Esophagus muscularis mucosa (tissue), 4 donors: ENCODE data around the gene BZW2. TPM values are rescaled to one million over a fixed set of nuclear protein-coding genes. Genes with fewer than 3 reads are reported as not detected.

Source experiments
- DNase-seq: peaks from one replicate; pipeline ENCODE4 v3.0.0-alpha.2; 2017; ENCODE audit errors: extremely low spot score
- H3K27ac ChIP-seq, 4 donors: fragments of 200-600 bp; sonication (generic); replicated peaks in 1 of 4; 1 replicate in 3 of 4; 2 replicates in 1 of 4; pipeline ENCODE4 v1.5.1; 2016 to 2019; ENCODE audit warnings: mild to moderate bottlenecking in 1 of 4
- H3K27me3 ChIP-seq, 4 donors: fragments of 200-600 bp; sonication (generic); one replicate each; pipeline versions ENCODE4 v1.5.1 to v1.6.0; 2016 to 2019
- H3K36me3 ChIP-seq, 4 donors: fragments of 200-600 bp; sonication (generic); one replicate each; pipeline ENCODE4 v1.5.1; 2016 to 2019
- H3K4me1 ChIP-seq, 4 donors: fragments of 200-600 bp; sonication (generic); one replicate each; pipeline ENCODE4 v1.5.1; 2016 to 2019
- H3K4me3 ChIP-seq, 4 donors: fragments of 200-600 bp; sonication (generic); 1 replicate in 2 of 4; 2 replicates in 2 of 4; pipeline ENCODE4 v1.5.1; 2016 to 2019; ENCODE audit warnings: mild to moderate bottlenecking in 4 of 4, moderate library complexity in 1 of 4
- H3K9me3 ChIP-seq, 4 donors: fragments of 200-600 bp; sonication (generic); 1 replicate in 3 of 4; 2 replicates in 1 of 4; pipeline ENCODE4 v1.5.1; 2016 to 2019
- EP300 ChIP-seq: sonication (generic); formaldehyde crosslinking; IDR thresholded peaks from one replicate; pipeline ENCODE4 v1.6.1; 2017; ENCODE audit warnings: antibody characterized with exemption
- POLR2A ChIP-seq: fragments of 450-650 bp; IDR thresholded peaks from one replicate; pipeline ENCODE4 v1.6.1; 2017; ENCODE audit warnings: antibody characterized with exemption, moderate library complexity, mild to moderate bottlenecking, low read depth
- POLR2AphosphoS5 ChIP-seq, 2 donors: sonication (generic); formaldehyde crosslinking; IDR thresholded peaks; one replicate each; pipeline ENCODE4 v1.6.1; 2017; ENCODE audit warnings: antibody characterized with exemption in 2 of 2
- WGBS: methylation state at CpG from one replicate; pipeline ENCODE4 v1.1.5; 2018; 5-methylcytosine and 5-hydroxymethylcytosine counted together
- intact Hi-C: fragments of 100-400 bp; cut with DNase I; formaldehyde crosslinking; loops from one replicate; pipeline ENCODE4 v1.15.1; 2023
- total RNA-seq, 4 donors: library from RNA; depleted of rRNA; stranded (reverse); fragments of >200 nt; gene quantifications; one replicate each; pipeline versions ENCODE4 v1.1.0 to v1.2.1, GENCODE V29; 2016
- TF ChIP-seq, protein P1 (sequence below), 3 experiments: fragments of 200-600 bp in 2 of 3; fragments of 450-650 bp in 1 of 3; sonication (generic) in 2 of 3; IDR thresholded peaks; one replicate each; pipeline ENCODE4 v1.5.1; 2017 to 2019; ENCODE audit warnings: antibody characterized with exemption in 3 of 3, mild to moderate bottlenecking in 2 of 3, moderate library complexity in 1 of 3

BZW2 gene
- total RNA-seq, 4 donors from 2014 or later: 48.1 to 73.9 (median 62.4) TPM

DNA sequence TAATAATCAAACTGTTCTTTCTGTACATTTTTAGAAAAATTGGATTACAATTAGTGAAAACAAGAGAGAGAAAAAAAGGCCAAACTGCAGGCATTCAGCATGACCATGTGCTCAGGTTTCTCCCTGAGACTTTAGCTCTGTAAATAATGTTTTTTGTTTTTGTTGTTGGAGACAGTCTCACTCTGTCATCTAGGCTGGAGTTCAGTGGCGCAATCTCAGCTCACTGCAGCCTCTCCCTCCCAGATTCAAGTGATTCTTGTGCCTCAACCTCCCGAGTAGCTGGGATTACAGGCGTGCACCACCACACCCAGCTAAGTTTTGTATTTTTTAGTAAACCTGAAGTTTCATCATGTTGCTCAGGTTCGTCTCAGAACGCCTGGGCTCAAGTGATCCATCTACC lies 23.0 kb downstream of the BZW2 start:
- intact Hi-C loops: no loop called here
- Histone ChIP-seq H3K27me3 (no peaks in the 10 kb centered on the region), H3K27ac (peak overlapping the region; percentile 65 to 75 (median 70)), H3K4me1 (peaks cover 6 to 36% (median 35%) of the 10 kb centered on the region in 4 donors), H3K36me3 (peaks cover 0 to 8% (median 2%) of the 10 kb centered on the region in 4 donors), H3K9me3 (no peaks in the 10 kb centered on the region), H3K4me3 (no peak overlapping the region)
- TF ChIP-seq POLR2A (no peak), EP300 (no peak), POLR2AphosphoS5 (IDR thresholded peaks at IDR 0.05) (no peak)
- TF ChIP-seq, protein P1, sequence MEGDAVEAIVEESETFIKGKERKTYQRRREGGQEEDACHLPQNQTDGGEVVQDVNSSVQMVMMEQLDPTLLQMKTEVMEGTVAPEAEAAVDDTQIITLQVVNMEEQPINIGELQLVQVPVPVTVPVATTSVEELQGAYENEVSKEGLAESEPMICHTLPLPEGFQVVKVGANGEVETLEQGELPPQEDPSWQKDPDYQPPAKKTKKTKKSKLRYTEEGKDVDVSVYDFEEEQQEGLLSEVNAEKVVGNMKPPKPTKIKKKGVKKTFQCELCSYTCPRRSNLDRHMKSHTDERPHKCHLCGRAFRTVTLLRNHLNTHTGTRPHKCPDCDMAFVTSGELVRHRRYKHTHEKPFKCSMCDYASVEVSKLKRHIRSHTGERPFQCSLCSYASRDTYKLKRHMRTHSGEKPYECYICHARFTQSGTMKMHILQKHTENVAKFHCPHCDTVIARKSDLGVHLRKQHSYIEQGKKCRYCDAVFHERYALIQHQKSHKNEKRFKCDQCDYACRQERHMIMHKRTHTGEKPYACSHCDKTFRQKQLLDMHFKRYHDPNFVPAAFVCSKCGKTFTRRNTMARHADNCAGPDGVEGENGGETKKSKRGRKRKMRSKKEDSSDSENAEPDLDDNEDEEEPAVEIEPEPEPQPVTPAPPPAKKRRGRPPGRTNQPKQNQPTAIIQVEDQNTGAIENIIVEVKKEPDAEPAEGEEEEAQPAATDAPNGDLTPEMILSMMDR (IDR thresholded peaks at IDR 0.05): no peak
- 95% methylated on average over 5 of the region's 5 CpGs for whole genome bisulfite sequencing
- DNase-seq: no peak

- no peak for DNase-seq
- WGBS: 80% methylated on average over 2 of the region's 2 CpGs
- no peak overlapping the region for H3K4me3 ChIP-seq
- H3K9me3 ChIP-seq: no peaks in the 10 kb centered on the region
- intact Hi-C loops: no loop called here
- H3K27ac ChIP-seq: peak overlapping the region in 1 of 4 donors; percentile 53
- no peaks in the 10 kb centered on the region for H3K27me3 ChIP-seq
- TF ChIP-seq, protein P1 (IDR thresholded peaks at IDR 0.05): no peak
- no peak for TF ChIP-seq POLR2A
- TF ChIP-seq EP300: no peak
- no peak for TF ChIP-seq POLR2AphosphoS5 (IDR thresholded peaks at IDR 0.05)
- H3K36me3 ChIP-seq: peaks cover 0 to 12% (median 4%) of the 10 kb centered on the region in 4 donors
- peaks cover 6 to 36% (median 35%) of the 10 kb centered on the region in 4 donors for H3K4me1 ChIP-seq
These were observed 23.6 kb downstream of the BZW2 start for GRCh38 chr7:16669581-16669980.

DNA sequence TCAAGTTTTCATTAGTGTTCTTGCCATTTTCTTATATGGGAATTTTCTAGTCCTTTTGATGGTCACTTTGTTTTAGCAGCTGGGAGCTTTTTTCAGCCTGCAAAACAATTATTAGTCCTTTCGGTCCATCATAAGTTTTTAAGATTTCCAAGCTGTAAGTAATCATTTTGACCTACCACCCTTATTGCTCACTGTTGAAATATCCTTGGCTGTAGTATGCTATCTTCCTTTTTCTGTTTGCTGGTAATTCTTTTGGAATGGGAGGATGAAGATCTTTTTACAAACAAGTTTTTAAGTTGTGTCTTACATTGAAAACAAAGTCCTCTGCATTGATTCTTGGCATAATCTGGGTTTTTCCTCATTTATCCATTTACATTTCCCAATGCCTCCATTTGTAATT lies 24.0 kb downstream of the BZW2 start:
- TF ChIP-seq POLR2AphosphoS5 (IDR thresholded peaks at IDR 0.05) (no peak), POLR2A (no peak), EP300 (no peak)
- TF ChIP-seq, protein P1 (IDR thresholded peaks at IDR 0.05): no peak
- peaks cover 6 to 36% (median 35%) of the 10 kb centered on the region in 4 donors for H3K4me1 ChIP-seq

DNA sequence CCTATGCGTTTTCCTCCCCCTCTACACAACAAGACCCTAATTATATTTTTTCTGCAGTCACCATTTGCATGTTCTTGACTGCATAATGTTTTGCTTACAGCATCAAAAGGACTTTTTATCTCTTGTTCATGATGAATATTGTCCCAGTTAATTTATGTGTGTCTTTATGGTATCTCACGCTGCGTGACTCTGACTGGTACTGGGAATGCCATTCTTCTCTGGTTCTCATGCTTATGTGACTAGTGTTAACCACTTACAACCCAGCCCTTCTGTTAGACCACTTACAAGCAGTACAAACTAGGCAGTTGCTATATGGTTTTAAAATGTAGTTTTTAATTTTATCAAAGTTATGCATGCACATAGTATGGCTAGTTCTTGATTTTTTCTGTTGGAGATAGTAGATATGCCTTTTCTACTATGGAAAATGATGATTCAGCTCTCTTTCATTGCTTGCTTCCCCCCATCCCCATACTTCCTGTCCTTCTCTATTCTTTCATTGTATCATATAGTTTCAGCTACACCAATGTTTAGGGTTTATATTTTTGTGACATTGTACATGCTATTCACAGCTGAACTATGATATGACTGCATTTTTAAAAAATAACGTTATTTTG lies 24.9 kb downstream of the BZW2 start:
- Histone ChIP-seq H3K9me3 (no peaks in the 10 kb centered on the region), H3K27me3 (no peaks in the 10 kb centered on the region), H3K4me3 (no peak overlapping the region), H3K36me3 (peaks cover 7 to 25% (median 16%) of the 10 kb centered on the region in 4 donors), H3K4me1 (peaks cover 6 to 36% (median 35%) of the 10 kb centered on the region in 4 donors), H3K27ac (peak overlapping the region in 1 of 4 donors; percentile 53)
- 96% methylated on average over 4 of the region's 4 CpGs for WGBS
- TF ChIP-seq EP300 (no peak), POLR2A (no peak), POLR2AphosphoS5 (IDR thresholded peaks at IDR 0.05) (no peak)
- TF ChIP-seq, protein P1 (IDR thresholded peaks at IDR 0.05): no peak
- DNase-seq: no peak
- intact Hi-C loops: no loop called here

More for the DNA sequence above, 24.0 kb downstream of the BZW2 start:
- Histone ChIP-seq H3K4me3 (no peak overlapping the region), H3K27me3 (no peaks in the 10 kb centered on the region), H3K27ac (peak overlapping the region in 1 of 4 donors; percentile 53), H3K36me3 (peaks cover under 1 to 16% (median 8%) of the 10 kb centered on the region in 4 donors), H3K9me3 (no peaks in the 10 kb centered on the region)
- no peak for DNase-seq
- 29% methylated on average over 1 of the region's 1 CpG for WGBS
- intact Hi-C loops: no loop called here
